ENCODE results near the gene DAG1. TPM values are rescaled to one million over a fixed set of nuclear protein-coding genes. Genes with fewer than 3 reads are reported as not detected.

The DAG1 gene
- total RNA-seq, 1 donor from 2014 or later, result 122 TPM

DNA sequence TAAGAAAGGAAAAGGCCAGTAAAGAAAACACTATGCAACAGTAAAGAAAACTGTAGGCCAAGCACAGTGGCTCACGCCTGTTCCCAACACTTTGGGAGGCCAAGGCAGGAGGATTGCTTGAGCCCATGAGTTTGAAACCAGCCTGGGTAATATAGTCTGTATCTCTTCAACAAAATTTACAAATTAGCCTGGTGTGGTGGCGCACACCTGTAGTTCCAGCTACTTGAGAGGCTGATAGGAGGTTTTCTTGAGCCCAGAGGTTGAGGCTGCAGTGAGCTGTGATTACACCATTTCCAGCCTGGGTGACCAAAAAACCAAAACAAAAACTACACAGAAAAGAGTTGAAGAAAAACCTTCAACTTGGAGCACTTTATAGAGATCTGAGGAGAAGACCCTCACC lies 31.8 kb downstream of the DAG1 start:
- intact Hi-C loops (cut with DNase I), result no loop called here
- no peak for ATAC-seq (ENCODE audit: poor library complexity)

DNA sequence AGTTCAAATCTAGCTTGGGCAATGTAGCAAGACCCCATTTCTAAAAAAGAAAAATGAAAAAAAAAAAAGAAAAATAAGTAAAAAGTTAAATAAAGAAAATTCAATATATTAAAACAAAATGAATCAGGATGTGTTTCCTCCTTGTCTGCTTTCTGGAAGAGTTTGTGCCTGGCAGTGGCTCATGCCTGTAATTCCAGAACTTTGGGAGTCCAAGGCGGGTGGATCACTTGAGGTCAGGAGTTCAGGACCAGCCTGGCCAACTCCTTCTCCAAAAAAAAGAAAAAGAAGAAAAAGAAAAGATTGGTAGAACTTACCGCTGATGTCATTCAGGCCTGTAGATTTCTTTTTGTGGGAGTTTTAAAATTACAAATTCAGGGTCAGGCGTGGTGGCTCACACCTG lies 36.8 kb downstream of the DAG1 start:
- ATAC-seq (ENCODE audit: poor library complexity) (no peak), DNase-seq (no peak)
- intact Hi-C loops (cut with DNase I), result no loop called here

More for the DNA sequence above, 31.8 kb downstream of the DAG1 start:
- no peak for DNase-seq

GRCh38 chr3:49509028-49509561 lies 39.0 kb downstream of the DAG1 start:
- ATAC-seq (ENCODE audit: poor library complexity) (no peak), DNase-seq (no peak)
- intact Hi-C loops (cut with DNase I), result no loop called here

DNA sequence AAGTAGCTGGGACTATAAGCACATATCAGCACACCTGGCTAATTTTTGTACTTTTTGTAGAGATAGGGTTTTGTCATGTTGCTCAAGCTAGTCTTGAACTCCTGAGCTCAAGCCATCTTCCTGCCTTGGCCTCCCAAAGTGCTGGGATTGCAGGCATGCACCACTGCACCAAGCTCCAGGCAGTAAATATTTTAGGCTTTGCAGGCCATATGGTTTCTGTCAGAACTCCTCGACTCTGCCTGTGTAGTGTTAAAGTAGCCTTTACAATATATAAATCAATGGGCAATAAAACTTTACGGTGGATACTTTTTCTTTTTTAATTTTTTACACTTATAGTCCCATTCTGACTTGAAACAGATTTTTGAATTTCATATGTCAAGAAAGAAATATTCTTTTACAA lies 41.6 kb downstream of the DAG1 start:
- DNase-seq (no peak), ATAC-seq (ENCODE audit: poor library complexity) (no peak)
- intact Hi-C loops (cut with DNase I), result no loop called here

DNA sequence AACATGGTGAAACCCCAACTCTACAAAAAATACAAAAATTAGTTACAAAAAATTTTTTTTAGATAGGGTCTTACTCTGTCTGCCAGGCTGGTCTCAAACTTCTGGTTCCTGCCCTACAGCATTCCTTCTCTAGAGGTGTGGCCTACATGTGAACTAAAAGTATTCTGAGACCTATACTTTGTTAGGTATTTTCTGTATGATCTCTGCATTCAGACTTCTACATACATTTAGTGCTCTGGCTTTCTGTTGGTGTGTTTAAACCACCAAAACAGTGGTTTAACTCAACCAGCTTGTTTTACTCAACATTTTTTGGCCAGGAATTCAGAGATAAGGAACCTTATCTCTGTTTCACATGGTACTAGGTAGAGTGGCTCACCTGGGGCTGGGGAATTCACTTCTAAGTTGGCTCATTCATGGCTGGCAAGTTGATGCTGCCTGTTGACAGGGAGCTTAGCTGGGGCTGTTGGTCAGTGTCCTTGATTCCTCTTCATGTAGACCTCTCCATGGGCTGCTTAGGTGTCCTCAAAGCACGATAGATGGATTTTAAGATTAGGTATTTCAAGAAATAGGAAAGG lies 42.8 kb downstream of the DAG1 start:
- intact Hi-C loops (cut with DNase I), result no loop called here
- no peak for DNase-seq
- ATAC-seq (ENCODE audit: poor library complexity), result no peak

- intact Hi-C loops (cut with DNase I), result no loop called here
- ATAC-seq (ENCODE audit: poor library complexity) (no peak), DNase-seq (no peak)
Observed at GRCh38 chr3:49513494-49514124, 43.5 kb downstream of the DAG1 start.

DNA sequence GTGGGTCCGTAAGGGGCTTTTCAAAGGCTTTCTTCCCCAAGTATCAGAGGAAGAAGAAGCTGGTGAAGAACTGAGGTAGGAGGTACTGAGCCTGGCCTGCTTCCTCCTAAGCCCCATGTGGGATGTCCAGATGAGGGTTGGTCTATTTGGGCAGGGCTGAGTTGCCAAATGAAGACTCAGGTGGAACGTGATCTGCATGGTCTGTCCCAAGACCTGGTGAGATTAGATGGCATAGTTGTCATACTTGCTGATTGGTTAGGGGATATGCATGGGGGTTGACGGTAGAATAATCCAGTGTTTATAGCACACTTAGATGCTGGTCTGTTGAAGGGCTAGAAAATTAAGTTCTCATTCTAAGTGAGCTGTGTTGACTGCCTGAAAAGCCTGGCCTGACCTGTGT lies 47.9 kb downstream of the DAG1 start:
- DNase-seq (no peak), ATAC-seq (ENCODE audit: poor library complexity) (no peak)
- intact Hi-C loops (cut with DNase I), result no loop called here

GRCh38 chr3:49518441-49518840 lies 48.4 kb downstream of the DAG1 start:
- intact Hi-C loops (cut with DNase I), result no loop called here
- DNase-seq (no peak), ATAC-seq (ENCODE audit: poor library complexity) (no peak)

GRCh38 chr3:49519296-49519695 lies 49.2 kb downstream of the DAG1 start:
- intact Hi-C loops (cut with DNase I), result no loop called here
- DNase-seq (no peak), ATAC-seq (ENCODE audit: poor library complexity) (no peak)

GRCh38 chr3:49519916-49520385 lies 49.9 kb downstream of the DAG1 start:
- DNase-seq, result no peak

DNA sequence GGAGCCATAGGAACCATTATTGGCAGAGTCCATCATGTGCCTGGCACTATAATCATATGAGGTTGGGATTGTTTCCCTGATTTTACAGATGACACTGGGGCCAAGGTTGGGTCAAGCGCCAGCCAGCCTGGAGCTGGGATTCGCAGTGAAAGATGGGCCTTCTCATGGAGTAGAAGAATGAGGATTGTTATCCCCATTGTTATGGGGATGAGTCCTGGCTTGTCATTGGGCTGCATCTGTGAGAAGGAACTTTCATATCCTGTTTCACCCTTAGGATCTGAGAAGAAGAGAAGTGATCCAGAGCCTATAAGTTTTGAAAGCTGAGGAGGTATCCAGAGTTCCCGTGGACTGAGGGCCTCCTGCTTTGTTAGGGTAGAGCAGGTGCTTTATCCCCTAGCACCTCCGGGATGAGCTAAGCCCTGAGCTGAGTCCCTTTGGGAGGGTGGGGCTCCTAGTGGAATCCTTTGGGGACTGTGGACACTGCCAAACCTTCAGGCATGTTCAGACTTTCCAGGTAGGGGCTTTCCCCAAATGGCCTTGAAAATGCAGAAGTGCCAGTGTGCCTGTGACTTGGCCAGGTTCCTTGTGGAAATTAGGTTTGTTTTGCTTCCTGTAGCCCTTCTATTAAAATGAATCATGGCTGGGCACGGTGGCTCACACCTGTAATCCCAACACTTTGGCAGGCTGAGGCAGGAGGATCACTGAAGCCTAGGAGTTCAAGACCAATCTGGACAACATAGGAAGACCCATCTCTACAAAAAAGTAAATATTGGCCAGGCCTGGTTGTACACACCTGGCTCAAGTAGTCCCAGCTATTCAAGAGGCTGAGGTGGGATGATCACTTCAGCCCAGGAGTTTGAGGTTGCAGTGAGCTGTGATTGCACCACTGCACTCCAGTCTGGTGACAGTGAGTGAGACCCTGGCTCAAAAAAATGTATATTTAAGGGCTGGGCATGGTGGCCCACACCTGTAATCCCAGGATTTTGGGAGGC lies 54.0 kb downstream of the DAG1 start:
- ATAC-seq (ENCODE audit: poor library complexity), result no peak
- intact Hi-C loops (cut with DNase I), result no loop called here
- no peak for DNase-seq

More at GRCh38 chr3:49519916-49520385, 49.9 kb downstream of the DAG1 start:
- ATAC-seq (ENCODE audit: poor library complexity), result peak; percentile 5
- intact Hi-C loops (cut with DNase I), result no loop called here

DNA sequence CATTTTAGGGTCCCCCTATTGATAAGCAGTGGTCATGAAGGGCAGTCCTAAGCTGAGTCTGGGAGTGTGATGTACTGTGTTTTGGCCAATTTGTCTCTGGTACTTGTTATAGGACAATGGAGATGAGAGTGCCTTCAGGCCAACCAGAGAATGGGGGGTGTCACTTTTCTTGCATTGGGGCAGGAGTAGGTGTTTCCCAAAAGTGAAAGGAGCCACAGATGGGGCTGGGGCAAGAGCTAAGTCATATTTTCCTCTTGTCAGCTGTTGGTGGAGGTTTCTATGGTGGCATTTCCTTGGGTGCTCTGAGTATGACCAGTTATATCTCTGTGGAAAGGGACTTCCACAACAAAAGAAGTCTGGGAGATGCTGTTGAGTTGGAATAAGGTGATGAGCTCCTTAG lies 59.5 kb downstream of the DAG1 start:
- no peak for ATAC-seq (ENCODE audit: poor library complexity)
- DNase-seq, result no peak
- intact Hi-C loops (cut with DNase I), result no loop called here

GRCh38 chr3:49530231-49530630 lies 60.2 kb downstream of the DAG1 start:
- intact Hi-C loops (cut with DNase I), result no loop called here
- DNase-seq (no peak), ATAC-seq (ENCODE audit: poor library complexity) (no peak)

GRCh38 chr3:49530701-49531100 lies 60.6 kb downstream of the DAG1 start:
- DNase-seq, result no peak
- intact Hi-C loops (cut with DNase I), result no loop called here
- no peak for ATAC-seq (ENCODE audit: poor library complexity)

DNA sequence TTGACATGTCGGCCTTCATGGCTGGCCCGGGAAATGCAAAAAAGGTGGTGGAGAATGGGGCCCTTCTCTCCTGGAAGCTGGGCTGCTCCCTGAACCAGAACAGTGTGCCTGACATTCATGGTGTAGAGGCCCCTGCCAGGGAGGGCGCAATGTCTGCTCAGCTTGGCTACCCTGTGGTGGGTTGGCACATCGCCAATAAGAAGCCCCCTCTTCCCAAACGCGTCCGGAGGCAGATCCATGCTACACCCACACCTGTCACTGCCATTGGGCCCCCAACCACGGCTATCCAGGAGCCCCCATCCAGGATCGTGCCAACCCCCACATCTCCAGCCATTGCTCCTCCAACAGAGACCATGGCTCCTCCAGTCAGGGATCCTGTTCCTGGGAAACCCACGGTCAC lies 61.2 kb downstream of the DAG1 start:
- no peak for ATAC-seq (ENCODE audit: poor library complexity)
- DNase-seq, result no peak
- intact Hi-C loops (cut with DNase I), result no loop called here

DNA sequence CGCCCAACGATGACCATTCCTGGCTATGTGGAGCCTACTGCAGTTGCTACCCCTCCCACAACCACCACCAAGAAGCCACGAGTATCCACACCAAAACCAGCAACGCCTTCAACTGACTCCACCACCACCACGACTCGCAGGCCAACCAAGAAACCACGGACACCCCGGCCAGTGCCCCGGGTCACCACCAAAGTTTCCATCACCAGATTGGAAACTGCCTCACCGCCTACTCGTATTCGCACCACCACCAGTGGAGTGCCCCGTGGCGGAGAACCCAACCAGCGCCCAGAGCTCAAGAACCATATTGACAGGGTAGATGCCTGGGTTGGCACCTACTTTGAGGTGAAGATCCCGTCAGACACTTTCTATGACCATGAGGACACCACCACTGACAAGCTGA lies 61.6 kb downstream of the DAG1 start:
- DNase-seq, result no peak
- intact Hi-C loops (cut with DNase I), result no loop called here
- no peak for ATAC-seq (ENCODE audit: poor library complexity)

GRCh38 chr3:49533031-49533430 lies 63.0 kb downstream of the DAG1 start:
- DNase-seq (no peak), ATAC-seq (ENCODE audit: poor library complexity) (no peak)
- intact Hi-C loops (cut with DNase I), result no loop called here

GRCh38 chr3:49533786-49534519 lies 63.9 kb downstream of the DAG1 start:
- DNase-seq (peak; percentile 53), ATAC-seq (ENCODE audit: poor library complexity) (no peak)
- intact Hi-C loops (cut with DNase I), result no loop called here

Data from Right ventricle myocardium superior (tissue), 1 donor.